ENCODE data around the gene ZMYND19.
"Not testable (repeated sequence)": the region's sequence is repeated elsewhere in the genome, so short reads cannot be mapped to it uniquely, and the experiment has no call there.

Gene ZMYND19

GRCh38 chr9:137586854-137587253, 3.5 kb downstream of the ZMYND19 start:
- no peak for FAIRE-seq

GRCh38 chr9:137583957-137584356, 6.4 kb downstream of the ZMYND19 start:
- FAIRE-seq, result no peak

DNA sequence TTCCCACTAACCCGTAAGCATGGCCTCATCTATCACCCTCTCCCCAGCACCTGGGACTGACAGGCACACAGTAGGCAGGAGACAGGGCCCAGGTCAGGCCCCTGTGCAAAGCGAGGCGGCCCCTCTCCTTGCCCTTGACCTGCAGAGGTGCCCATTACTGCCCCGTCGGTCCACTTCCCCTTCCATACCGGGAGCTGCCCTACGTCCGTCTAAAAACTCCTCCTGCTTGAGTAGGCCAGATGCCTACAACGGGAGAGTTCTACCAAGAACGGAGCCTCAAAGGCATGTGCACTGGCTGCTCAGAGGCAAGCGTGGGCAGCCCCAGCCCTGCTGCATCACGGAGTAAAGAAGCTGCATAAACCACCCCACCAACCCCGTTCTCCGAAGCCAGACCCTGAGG, 7.0 kb downstream of the ZMYND19 start:
- no peak for FAIRE-seq

GRCh38 chr9:137582286-137582860, 7.9 kb downstream of the ZMYND19 start:
- FAIRE-seq, result no peak

DNA sequence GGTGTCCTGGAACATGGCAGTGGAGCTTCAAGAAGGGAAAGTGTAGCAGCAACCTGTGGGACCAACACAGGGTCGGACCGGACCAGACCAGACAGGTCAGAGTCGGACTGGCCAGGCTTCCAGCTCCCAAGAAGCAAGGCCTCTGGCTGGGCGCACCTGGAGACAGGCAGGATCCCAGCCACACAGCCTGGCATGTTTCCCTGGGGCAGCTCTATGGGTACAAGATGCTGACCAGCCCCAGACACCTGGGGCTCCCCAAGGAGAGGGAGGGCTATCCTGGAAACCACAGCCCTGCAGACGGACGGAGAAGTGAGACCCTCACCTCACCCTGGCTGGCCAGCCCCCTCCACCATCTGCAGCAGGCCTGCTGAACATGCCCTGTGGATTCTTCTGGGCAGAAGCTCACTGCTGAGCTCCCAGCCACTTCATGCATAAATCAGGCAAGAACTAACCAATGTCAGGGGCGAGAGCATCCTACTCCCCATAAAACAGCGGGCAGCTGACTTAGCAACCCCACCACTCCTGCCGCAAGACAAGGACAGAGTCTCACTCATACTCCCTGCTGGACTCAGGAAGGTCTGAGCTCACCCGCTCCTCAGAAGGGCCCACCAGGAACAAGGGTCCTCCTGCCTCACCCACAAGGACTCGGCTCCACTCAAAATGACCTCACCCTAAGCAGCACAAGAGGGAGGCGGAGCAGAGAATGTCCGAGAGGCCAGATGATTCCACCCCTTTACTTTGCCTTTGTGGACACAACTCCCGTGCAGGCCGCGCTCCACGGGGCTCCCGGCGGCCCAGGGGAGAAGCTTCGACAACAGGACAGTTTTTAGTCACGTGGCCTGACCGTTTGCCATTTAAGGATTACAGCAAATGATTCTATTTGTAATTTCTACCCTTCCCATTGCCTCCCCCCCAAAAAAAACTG, 8.7 kb downstream of the ZMYND19 start:
- FAIRE-seq, result no peak

DNA sequence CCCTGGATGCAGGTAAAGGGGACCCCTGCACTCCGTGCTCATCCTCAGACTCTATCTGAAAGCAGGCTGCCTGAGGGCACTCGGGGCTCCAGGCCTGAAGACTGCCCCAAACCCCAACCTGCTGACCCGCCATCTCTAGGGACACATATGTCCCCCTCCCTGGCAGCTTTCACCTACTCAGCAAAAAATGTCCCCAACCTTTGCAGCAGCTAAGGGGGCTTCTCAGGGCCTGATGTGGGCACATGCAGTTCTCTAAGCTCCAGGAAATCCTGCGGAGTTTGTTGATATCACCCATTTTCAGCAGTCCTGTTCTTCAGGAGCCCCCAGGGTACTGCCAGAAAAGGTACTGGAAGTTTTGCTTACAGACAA, 9.4 kb downstream of the ZMYND19 start:
- no peak for FAIRE-seq

DNA sequence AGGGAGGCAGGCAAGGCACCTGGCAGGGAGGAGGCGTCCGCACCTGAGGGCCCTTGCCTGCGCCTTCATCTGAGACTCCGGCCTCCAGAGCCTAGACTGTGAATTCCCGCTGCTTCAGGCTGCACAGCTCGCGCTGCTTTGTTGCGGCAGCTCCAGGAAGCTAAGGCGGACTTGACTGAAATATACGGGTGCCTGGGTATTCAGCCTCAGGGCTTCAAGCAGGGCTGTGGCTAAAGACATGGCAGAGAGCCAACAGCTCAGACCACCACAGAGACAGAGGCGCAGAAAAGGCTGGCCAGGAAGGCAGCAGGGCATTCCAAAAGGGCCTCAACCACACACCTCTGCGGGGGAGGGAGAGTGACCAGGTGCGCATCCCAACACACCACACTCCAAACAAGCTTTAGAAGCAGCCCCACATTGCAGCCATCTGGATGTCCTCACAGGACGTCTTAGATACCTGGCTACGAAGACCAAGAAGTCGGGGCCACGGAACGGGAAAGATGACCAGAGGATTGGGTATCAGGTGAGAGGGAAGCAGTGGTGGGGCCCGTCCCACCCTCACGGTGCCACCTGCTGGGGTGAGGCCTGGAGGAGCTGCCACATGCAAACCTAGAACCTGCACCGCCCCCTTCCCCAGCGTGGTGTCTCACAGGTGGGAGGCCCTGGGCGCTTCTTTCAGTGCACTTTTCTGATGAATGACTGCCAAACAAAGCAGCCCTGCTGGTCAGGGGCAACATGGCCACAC, 9.9 kb downstream of the ZMYND19 start:
- no peak for FAIRE-seq

GRCh38 chr9:137579259-137579604, 11.1 kb downstream of the ZMYND19 start:
- no peak for FAIRE-seq

GRCh38 chr9:137578518-137579258, 11.6 kb downstream of the ZMYND19 start, which contains the start of gene DPH7:
TSS of gene DPH7 (minus strand) at chr9:137578925. CDS start at chr9:137578777, 148 bp downstream.
- no peak for FAIRE-seq

- no peak for FAIRE-seq
These were observed 14.4 kb downstream of the ZMYND19 start for GRCh38 chr9:137575716-137576411.

DNA sequence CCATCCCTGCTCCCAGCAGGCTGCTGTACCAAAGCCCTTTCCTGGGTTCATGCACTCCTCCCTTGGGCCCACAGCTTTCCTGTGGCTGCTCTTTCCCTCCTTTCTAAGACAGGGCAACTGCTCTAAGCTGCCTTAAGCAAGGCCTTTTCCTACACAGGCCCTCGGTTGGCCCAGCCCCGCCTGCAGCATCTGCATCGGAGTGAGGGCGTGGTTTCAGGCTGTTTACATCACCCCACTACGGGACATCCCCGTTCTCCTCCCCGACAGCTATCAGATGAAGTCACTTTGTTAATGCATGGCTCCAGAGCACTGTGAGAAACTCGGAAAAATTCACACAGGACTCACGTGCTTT, 15.0 kb downstream of the ZMYND19 start:
- FAIRE-seq, result no peak

- FAIRE-seq, result no peak
These were observed 16.1 kb downstream of the ZMYND19 start for GRCh38 chr9:137574192-137574591.

GRCh38 chr9:137570566-137570965, 19.7 kb downstream of the ZMYND19 start:
- FAIRE-seq, result no peak

DNA sequence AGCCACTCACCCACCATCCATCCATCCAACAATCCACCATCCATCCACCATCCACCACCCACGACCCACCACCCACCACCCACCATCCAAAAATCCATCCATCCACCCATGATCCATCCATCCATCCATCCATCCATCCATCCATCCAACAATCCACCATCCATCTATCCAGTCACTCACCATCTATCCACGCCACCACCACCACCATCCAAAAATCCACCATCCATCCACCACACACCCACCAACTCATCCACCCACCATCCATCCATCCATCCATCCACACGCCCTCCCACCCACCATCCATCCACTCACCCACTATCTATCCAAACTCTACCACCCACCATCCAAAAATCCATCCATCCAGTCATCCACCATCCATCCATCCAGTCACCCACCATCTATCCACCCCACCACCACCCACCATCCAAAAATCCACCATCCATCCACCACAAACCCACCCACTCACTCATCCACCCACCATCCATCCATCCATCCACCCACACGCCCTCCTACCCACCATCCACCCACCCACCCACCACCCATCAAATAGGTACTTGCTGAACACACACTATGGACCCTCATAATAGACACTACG, 20.6 kb downstream of the ZMYND19 start:
- no peak for FAIRE-seq

DNA sequence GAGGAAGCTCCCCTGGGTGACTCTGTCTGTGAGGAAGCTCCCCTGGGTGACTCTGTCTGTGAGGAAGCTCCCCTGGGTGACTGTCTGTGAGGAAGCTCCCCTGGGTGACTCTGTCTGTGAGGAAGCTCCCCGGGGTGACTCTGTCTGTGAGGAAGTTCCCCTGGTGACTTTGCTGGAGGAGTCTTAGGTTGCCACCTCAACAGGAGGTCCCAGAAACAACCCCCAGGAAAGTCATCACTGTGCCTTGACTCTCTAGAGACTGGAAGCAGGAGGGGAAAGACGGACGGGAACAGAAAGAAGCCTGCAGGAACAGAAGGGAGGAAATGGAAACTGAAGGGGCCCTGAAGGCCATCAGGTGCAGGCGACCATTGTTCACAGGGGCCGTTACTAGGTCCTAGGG, 21.9 kb downstream of the ZMYND19 start:
- FAIRE-seq, result not testable (repeated sequence)

GRCh38 chr9:137564817-137565411, 25.4 kb downstream of the ZMYND19 start:
- no peak for FAIRE-seq

DNA sequence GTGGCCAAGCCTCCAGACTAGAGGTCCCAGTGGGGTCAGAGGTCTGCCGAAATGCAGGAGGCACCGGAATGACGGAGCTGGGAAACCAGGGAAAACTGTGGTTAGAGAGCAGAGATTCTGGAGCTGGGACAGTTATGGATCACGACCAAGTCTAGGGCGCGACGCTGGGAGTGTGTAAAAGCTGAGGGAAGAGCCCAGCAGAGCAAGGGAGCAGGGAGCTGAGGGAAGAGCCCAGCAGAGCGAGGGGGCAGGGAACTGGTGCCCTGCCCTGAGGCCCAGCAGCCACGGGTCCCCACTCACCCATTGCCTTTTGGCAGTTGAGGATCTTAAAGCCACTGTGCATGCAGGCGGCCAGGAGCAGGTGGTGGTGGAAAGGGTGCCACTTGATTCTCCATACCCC, 26.2 kb downstream of the ZMYND19 start:
- FAIRE-seq, result no peak

DNA sequence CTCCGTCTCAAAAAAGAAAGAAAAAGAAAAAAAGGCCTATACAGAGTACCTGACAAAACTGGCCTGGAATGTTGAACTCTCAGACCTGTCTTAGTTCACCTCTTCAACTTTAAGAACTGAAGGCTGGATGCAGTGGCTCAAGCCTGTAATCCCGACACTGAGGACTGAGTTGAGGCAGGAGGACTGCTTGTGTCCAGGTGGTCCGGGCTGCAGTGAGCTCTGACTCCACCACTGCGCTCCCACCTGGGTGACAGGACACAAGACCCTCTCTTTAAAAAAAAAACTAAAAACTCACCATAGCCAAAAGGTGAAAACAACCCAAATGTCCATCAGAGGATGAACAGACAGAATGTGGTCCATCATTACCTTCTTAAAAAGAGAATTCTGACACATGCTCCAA, 32.2 kb downstream of the ZMYND19 start:
- no peak for FAIRE-seq

- no peak for FAIRE-seq
These were observed 34.1 kb downstream of the ZMYND19 start for GRCh38 chr9:137556069-137556838.

- no peak for FAIRE-seq
These were observed 35.1 kb downstream of the ZMYND19 start for GRCh38 chr9:137555179-137555578.

DNA sequence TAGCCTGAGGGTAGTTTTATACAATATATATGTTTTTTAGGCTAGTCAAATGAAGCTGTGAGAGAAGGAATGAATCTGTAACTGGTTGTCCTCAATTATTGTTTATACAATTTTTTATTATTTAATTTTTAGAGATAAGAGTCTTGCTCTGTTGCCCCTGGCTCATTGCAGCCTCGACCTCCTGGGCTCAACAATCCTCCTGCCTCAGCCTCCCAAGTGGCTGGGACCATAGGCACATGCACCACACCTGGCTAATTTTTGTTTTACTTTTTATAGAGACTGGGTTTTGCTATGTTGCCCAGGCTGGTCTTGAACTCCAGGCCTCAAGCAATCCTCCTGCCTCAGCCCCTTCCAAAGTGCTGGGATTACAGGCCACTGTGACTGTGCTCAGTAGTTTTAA, 36.0 kb downstream of the ZMYND19 start:
- FAIRE-seq, result no peak

Data from colon (tissue), 2 donors.